HG02642 (cell line): ENCODE measurements around the gene GOLGA1.
"Not testable (repeated sequence)": the region's sequence is repeated elsewhere in the genome, so short reads cannot be mapped to it uniquely, and the experiment has no call there.

Source experiments
- ATAC-seq: cut with Tn5 transposase; IDR thresholded peaks from one replicate; pipeline ENCODE4 v1.9.1; 2021; ENCODE audit warnings: mild to moderate bottlenecking; ENCODE audit not compliant: unreplicated experiment, poor library complexity

The GOLGA1 gene

GRCh38 chr9:124940521-124940893 lies 376 bp downstream of the GOLGA1 start:
- peak; percentile 45 for ATAC-seq

- ATAC-seq, result no peak
Observed at GRCh38 chr9:124939944-124940343, 939 bp downstream of the GOLGA1 start.

GRCh38 chr9:124934290-124934689 lies 6.6 kb downstream of the GOLGA1 start:
- no peak for ATAC-seq

GRCh38 chr9:124932333-124932732 lies 8.6 kb downstream of the GOLGA1 start:
- ATAC-seq, result no peak

- ATAC-seq, result no peak
Observed at GRCh38 chr9:124929464-124929863, 11.4 kb downstream of the GOLGA1 start.

GRCh38 chr9:124928116-124928515 lies 12.8 kb downstream of the GOLGA1 start:
- no peak for ATAC-seq

- not testable (repeated sequence) for ATAC-seq
Observed at GRCh38 chr9:124920394-124920793, 20.5 kb downstream of the GOLGA1 start.

- no peak for ATAC-seq
Observed at GRCh38 chr9:124914753-124915405, 26.0 kb downstream of the GOLGA1 start.

- ATAC-seq, result no peak
Observed at GRCh38 chr9:124913378-124913777, 27.5 kb downstream of the GOLGA1 start.

GRCh38 chr9:124911766-124912165 lies 29.1 kb downstream of the GOLGA1 start:
- ATAC-seq, result no peak

GRCh38 chr9:124908098-124908497 lies 32.8 kb downstream of the GOLGA1 start:
- ATAC-seq, result no peak

GRCh38 chr9:124906966-124907365 lies 33.9 kb downstream of the GOLGA1 start:
- ATAC-seq, result no peak

GRCh38 chr9:124899845-124900244 lies 41.0 kb downstream of the GOLGA1 start:
- ATAC-seq, result no peak

GRCh38 chr9:124897570-124898460 lies 43.1 kb downstream of the GOLGA1 start:
- no peak for ATAC-seq

GRCh38 chr9:124894741-124895170 lies 46.1 kb downstream of the GOLGA1 start:
- ATAC-seq, result no peak

- ATAC-seq, result no peak
Observed at GRCh38 chr9:124894035-124894740, 46.7 kb downstream of the GOLGA1 start.

GRCh38 chr9:124890179-124890578 lies 50.7 kb downstream of the GOLGA1 start:
- no peak for ATAC-seq

GRCh38 chr9:124889006-124889405 lies 51.9 kb downstream of the GOLGA1 start:
- no peak for ATAC-seq

- ATAC-seq, result no peak
Observed at GRCh38 chr9:124887832-124888231, 53.1 kb downstream of the GOLGA1 start.

- ATAC-seq, result no peak
Observed at GRCh38 chr9:124886866-124887492, 53.9 kb downstream of the GOLGA1 start.

GRCh38 chr9:124886461-124886860 lies 54.4 kb downstream of the GOLGA1 start:
- no peak for ATAC-seq
